Renal cortex interstitium (tissue), 11 donors: Measurements from ENCODE around the gene CAV2. TPM values are rescaled to one million over a fixed set of nuclear protein-coding genes. Genes with fewer than 3 reads are reported as not detected.

Source experiments
- DNase-seq, 11 donors: peaks; one replicate each; pipeline ENCODE4 v3.0.0-alpha.2; 2013; ENCODE audit warnings: low read depth in 9 of 11, low spot score in 4 of 11; ENCODE audit errors: extremely low read depth in 1 of 11
- polyA plus RNA-seq, 3 donors: library from polyadenylated mRNA; unstranded; fragments of 120-200 nt; gene quantifications; one replicate each; pipeline ENCODE4 v1.2.1, GENCODE V29; 2013; ENCODE audit not compliant: insufficient read length in 3 of 3

The CAV2 gene
- polyA plus RNA-seq, 3 donors = 24.9 to 31.6 (median 28.9) TPM

GRCh38 chr7:116554436-116554835, 54.9 kb downstream of the CAV2 start:
- no peak for DNase-seq

DNA sequence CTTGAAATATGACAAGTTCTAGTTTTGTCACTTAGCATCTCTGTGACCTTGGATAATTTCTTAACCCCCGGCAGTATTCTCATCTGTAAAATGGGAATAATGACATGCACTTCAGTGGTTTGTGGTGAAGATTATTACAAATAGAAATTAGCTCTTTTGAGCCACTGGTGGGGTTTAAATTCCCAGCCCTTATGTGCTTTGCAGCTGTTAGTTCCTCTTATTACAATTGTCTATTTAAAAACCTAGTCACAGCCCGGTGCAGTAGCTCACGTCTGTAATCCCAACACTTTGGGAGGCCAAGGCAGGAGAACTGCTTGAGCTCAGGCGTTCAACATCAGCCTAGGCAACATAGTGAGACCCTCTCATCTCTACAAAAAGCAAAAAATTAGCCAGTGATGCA, 55.4 kb downstream of the CAV2 start:
- no peak for DNase-seq

- no peak for DNase-seq
Measured at GRCh38 chr7:116557066-116557585, 57.6 kb downstream of the CAV2 start.

DNA sequence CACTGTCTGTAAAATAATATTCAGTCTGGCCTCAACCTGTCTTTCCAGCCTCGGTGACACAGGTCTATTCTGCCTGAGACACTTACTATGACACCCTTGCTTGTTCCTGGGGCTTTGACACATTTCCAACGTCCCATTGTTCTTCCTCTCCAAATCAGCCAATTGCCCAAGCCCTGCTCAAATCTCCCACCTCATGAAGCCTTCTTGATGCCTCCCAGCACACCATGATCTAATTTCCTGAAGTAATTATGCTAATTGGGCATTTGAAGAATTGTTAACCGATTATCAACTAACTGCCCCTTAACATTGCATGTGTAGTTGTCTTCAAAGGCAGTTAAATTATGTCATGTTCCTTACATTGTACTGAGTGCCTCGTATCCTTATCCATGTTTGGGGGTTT, 58.4 kb downstream of the CAV2 start:
- no peak for DNase-seq

Other genes with a start within 250 kb of the CAV2 start
- 10 to 100 TPM; 22.9 to 30.6 (median 24.1) TPM for gene CAV1, start 25.3 kb downstream of the CAV2 start, polyA plus RNA-seq
- gene MET, start 172.5 kb downstream of the CAV2 start, polyA plus RNA-seq = 10 to 100 TPM; 41.0 to 55.2 (median 54.2) TPM